Kidney epithelial cell (primary cell): Measurements from ENCODE around the gene KCNMA1. TPM values are rescaled to one million over a fixed set of nuclear protein-coding genes. Genes with fewer than 3 reads are reported as not detected.

Source experiments
- DNase-seq: peaks from one replicate; pipeline ENCODE4 v3.0.0-alpha.2; 2010; ENCODE audit warnings: low read depth
- H3K27me3 ChIP-seq: 2 replicates; pipeline ENCODE4 v1.6.0; 2011; ENCODE audit warnings: low read length; ENCODE audit not compliant: control insufficient read depth, insufficient read depth
- H3K36me3 ChIP-seq: 2 replicates; pipeline ENCODE4 v1.5.1; 2011; ENCODE audit warnings: low read length; ENCODE audit not compliant: control insufficient read depth, insufficient read depth
- H3K4me3 ChIP-seq: 2 replicates; pipeline ENCODE4 v1.5.1; 2011; ENCODE audit warnings: low read depth, mild to moderate bottlenecking, control low read depth, low read length
- CTCF ChIP-seq: IDR thresholded peaks from 2 replicates; pipeline ENCODE4 v1.5.1; 2011; ENCODE audit warnings: mild to moderate bottlenecking, moderate library complexity, low read length, control low read depth, inconsistent platforms; ENCODE audit not compliant: insufficient read depth, poor library complexity, severe bottlenecking
- total RNA-seq: library from RNA; depleted of rRNA; stranded (reverse); fragments of >200 nt; gene quantifications from 2 replicates; pipeline ENCODE4 v1.2.3, GENCODE V29; 2015

The KCNMA1 gene
- total RNA-seq, 1 donor from 2014 or later: 18.9 TPM

- no peak for TF ChIP-seq CTCF
These were observed 347.8 kb downstream of the KCNMA1 start for GRCh38 chr10:77289790-77290189.

GRCh38 chr10:77289027-77289501, 348.5 kb downstream of the KCNMA1 start:
- Histone ChIP-seq H3K4me3 (no peak overlapping the region), H3K27me3 (no peaks in the 10 kb centered on the region), H3K36me3 (no peaks in the 10 kb centered on the region)
- no peak for DNase-seq
- no peak for TF ChIP-seq CTCF

More at GRCh38 chr10:77289790-77290189, 347.8 kb downstream of the KCNMA1 start:
- Histone ChIP-seq H3K4me3 (no peak overlapping the region), H3K27me3 (no peaks in the 10 kb centered on the region), H3K36me3 (no peaks in the 10 kb centered on the region)
- no peak for DNase-seq

- no peak for DNase-seq
- no peak for TF ChIP-seq CTCF
- H3K27me3 ChIP-seq: no peaks in the 10 kb centered on the region
- H3K36me3 ChIP-seq: no peaks in the 10 kb centered on the region
- no peak overlapping the region for H3K4me3 ChIP-seq
These were observed 349.9 kb downstream of the KCNMA1 start for GRCh38 chr10:77287647-77288120.

- no peaks in the 10 kb centered on the region for H3K36me3 ChIP-seq
- no peak for DNase-seq
- no peak for TF ChIP-seq CTCF
- no peak overlapping the region for H3K4me3 ChIP-seq
- H3K27me3 ChIP-seq: no peaks in the 10 kb centered on the region
These were observed 350.8 kb downstream of the KCNMA1 start for GRCh38 chr10:77286531-77287508.

GRCh38 chr10:77285529-77286182, 352.0 kb downstream of the KCNMA1 start:
- Histone ChIP-seq H3K4me3 (no peak overlapping the region), H3K27me3 (no peaks in the 10 kb centered on the region), H3K36me3 (no peaks in the 10 kb centered on the region)
- no peak for TF ChIP-seq CTCF
- no peak for DNase-seq
